Smooth muscle cell (in vitro differentiated cells): ENCODE measurements around the gene RABGEF1. TPM values are rescaled to one million over a fixed set of nuclear protein-coding genes. Genes with fewer than 3 reads are reported as not detected.
"Not testable (repeated sequence)": the region's sequence is repeated elsewhere in the genome, so short reads cannot be mapped to it uniquely, and the experiment has no call there.

ENCODE experiments used
- DNase-seq: peaks from one replicate; lab custom pipeline; 2025; ENCODE audit not compliant: unreplicated experiment; lab: John Stamatoyannopoulos, UW
- H2AFZ ChIP-seq: fragments of 200-600 bp; sonication (generic); 2 replicates; pipeline ENCODE4 v1.6.0; 2016; ENCODE audit warnings: antibody characterized with exemption, low read depth, mild to moderate bottlenecking
- H3F3A ChIP-seq: fragments of 200-600 bp; sonication (generic); 2 replicates; pipeline ENCODE4 v1.6.0; 2017; ENCODE audit warnings: antibody characterized with exemption, low read depth
- H3K27ac ChIP-seq: fragments of 200-600 bp; sonication (generic); 2 replicates; pipeline ENCODE4 v1.5.1; 2016; ENCODE audit warnings: low read depth, mild to moderate bottlenecking
- H3K27me3 ChIP-seq: fragments of 200-600 bp; sonication (generic); 2 replicates; pipeline ENCODE4 v1.6.1; 2016; ENCODE audit warnings: low read depth, mild to moderate bottlenecking
- H3K36me3 ChIP-seq: fragments of 200-600 bp; sonication (generic); 2 replicates; pipeline ENCODE4 v1.5.1; 2016; ENCODE audit warnings: low read depth
- H3K4me1 ChIP-seq: fragments of 200-600 bp; sonication (generic); 2 replicates; pipeline ENCODE4 v1.5.1; 2016; ENCODE audit warnings: low read depth
- H3K4me2 ChIP-seq: fragments of 200-600 bp; sonication (generic); 2 replicates; pipeline ENCODE4 v1.6.0; 2016; ENCODE audit warnings: mild to moderate bottlenecking
- H3K4me3 ChIP-seq: fragments of 200-600 bp; sonication (generic); 2 replicates; pipeline ENCODE4 v1.5.1; 2016; ENCODE audit warnings: mild to moderate bottlenecking
- H3K79me2 ChIP-seq: fragments of 200-600 bp; sonication (generic); 2 replicates; pipeline ENCODE4 v1.6.0; 2016; ENCODE audit warnings: low read depth, mild to moderate bottlenecking
- H3K9ac ChIP-seq: fragments of 200-600 bp; sonication (generic); 2 replicates; pipeline ENCODE4 v1.6.0; 2016; ENCODE audit warnings: low read depth
- H3K9me3 ChIP-seq: fragments of 200-600 bp; sonication (generic); replicated peaks from 2 replicates; pipeline ENCODE4 v1.5.1; 2016; ENCODE audit warnings: low read depth
- H4K20me1 ChIP-seq: fragments of 200-600 bp; sonication (generic); 2 replicates; pipeline ENCODE4 v1.6.0; 2016; ENCODE audit warnings: low read depth
- whole genome bisulfite sequencing: methylation state at CpG from one replicate; pipeline ENCODE4 v1.1.7; 2016; ENCODE audit warnings: low lambda C conversion rate; 5-methylcytosine and 5-hydroxymethylcytosine counted together
- polyA plus RNA-seq: library from polyadenylated mRNA; unstranded; fragments of >200 nt; fragmentation: Nextera tagmentation; extraction: Ambion mirVana; gene quantifications from 2 replicates; pipeline ENCODE4 v1.2.1, GENCODE V29; 2016
- total RNA-seq: library from RNA; depleted of rRNA; stranded (reverse); fragments of >200 nt; gene quantifications from 2 replicates; pipeline ENCODE4 v1.2.3, GENCODE V29; 2014
- TF ChIP-seq, protein P1 (sequence below): fragments of 200-600 bp; sonication (generic); IDR thresholded peaks from 2 replicates; pipeline ENCODE4 v1.5.1; 2017; ENCODE audit warnings: borderline replicate concordance, mild to moderate bottlenecking, antibody characterized with exemption; ENCODE audit not compliant: insufficient read depth, poor library complexity, severe bottlenecking

The RABGEF1 gene
- total and polyA plus RNA-seq, 2 experiments from 2014 or later, result 18.8 to 34.9 TPM

DNA sequence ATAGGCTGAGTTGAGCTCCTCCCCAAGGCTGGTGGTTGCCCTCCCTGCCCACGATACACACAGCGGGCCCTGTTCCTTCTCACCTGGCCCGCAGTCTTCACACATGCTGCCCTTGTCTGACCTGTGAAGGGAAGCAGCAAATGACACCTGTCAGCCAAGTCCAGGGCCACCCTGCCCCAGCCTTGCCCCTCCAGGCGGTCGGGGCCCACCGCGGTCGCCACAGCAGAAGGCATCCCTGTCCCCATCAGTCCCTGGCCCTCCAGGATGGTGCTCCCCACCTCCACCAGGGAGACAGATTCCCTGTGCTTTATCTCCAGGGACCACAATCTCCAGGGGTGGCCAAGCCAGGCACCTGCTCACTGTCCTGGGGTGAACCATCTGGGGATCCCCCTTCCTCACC lies 99.3 kb downstream of the RABGEF1 start:
- Histone ChIP-seq H4K20me1 (no peaks in the 10 kb centered on the region), H3K36me3 (no peaks in the 10 kb centered on the region), H3K4me2 (no peak overlapping the region), H3K27me3 (no peaks in the 10 kb centered on the region), H3K4me3 (no peak overlapping the region), H2AFZ (no peak overlapping the region), H3K4me1 (no peaks in the 10 kb centered on the region), H3K27ac (no peak overlapping the region), H3K9me3 (no peaks in the 10 kb centered on the region), H3K79me2 (no peaks in the 10 kb centered on the region), H3F3A (no peaks in the 10 kb centered on the region), H3K9ac (no peak overlapping the region)
- DNase-seq, result no peak
- WGBS, result 88% methylated on average over 8 of the region's 8 CpGs
- TF ChIP-seq, protein P1, sequence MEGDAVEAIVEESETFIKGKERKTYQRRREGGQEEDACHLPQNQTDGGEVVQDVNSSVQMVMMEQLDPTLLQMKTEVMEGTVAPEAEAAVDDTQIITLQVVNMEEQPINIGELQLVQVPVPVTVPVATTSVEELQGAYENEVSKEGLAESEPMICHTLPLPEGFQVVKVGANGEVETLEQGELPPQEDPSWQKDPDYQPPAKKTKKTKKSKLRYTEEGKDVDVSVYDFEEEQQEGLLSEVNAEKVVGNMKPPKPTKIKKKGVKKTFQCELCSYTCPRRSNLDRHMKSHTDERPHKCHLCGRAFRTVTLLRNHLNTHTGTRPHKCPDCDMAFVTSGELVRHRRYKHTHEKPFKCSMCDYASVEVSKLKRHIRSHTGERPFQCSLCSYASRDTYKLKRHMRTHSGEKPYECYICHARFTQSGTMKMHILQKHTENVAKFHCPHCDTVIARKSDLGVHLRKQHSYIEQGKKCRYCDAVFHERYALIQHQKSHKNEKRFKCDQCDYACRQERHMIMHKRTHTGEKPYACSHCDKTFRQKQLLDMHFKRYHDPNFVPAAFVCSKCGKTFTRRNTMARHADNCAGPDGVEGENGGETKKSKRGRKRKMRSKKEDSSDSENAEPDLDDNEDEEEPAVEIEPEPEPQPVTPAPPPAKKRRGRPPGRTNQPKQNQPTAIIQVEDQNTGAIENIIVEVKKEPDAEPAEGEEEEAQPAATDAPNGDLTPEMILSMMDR, result no peak

DNA sequence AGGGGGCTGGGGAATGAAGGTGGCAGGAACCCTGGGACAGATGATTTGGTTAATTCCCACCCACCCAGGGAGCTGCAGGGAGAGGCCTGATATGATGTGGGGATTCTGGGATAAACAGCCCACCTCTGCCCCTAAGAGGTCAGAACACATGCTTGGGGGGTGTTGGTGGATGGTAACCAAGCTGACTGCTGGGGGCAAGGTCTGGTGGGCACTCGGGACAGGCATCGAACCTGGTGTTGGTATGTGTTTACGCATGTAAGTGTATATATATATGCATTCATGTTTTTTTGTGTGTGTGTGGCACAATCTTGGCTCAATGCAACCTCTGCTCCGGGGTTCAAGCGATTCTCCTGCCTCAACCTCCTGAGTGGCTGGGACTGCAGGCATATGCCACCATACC lies 99.8 kb downstream of the RABGEF1 start:
- Histone ChIP-seq H3K4me1 (peaks cover 2% of the 10 kb centered on the region), H3K9ac (no peak overlapping the region), H3F3A (no peaks in the 10 kb centered on the region), H4K20me1 (no peaks in the 10 kb centered on the region), H3K4me3 (no peak overlapping the region), H2AFZ (no peak overlapping the region), H3K4me2 (no peak overlapping the region), H3K36me3 (no peaks in the 10 kb centered on the region), H3K9me3 (no peaks in the 10 kb centered on the region), H3K27me3 (no peaks in the 10 kb centered on the region), H3K27ac (no peak overlapping the region), H3K79me2 (no peaks in the 10 kb centered on the region)
- TF ChIP-seq, protein P1, result no peak
- 90% methylated on average over 5 of the region's 5 CpGs for WGBS
- DNase-seq, result no peak

DNA sequence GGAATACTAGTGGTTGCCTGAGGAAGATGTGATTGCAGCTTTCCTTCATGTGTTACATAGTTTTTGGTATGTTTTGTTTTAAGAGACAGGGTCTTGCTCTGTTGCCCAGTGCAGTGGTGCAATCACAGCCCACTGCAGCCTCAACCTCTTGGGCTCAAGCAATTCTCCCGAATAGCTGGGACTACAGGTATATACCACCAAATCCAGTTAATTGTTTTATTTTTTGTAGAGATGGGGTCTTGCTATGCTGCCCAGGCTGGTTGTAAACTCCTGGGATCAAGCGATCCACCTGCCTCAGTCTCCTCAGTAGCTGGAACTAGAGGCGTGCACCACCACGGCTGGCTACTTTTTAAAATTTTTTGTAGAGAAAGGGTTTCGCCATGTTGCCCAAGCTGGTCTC lies 101.4 kb downstream of the RABGEF1 start:
- TF ChIP-seq, protein P1, result no peak
- no peaks in the 10 kb centered on the region for H3F3A ChIP-seq
- H3K9me3 ChIP-seq, result no peaks in the 10 kb centered on the region
- no peaks in the 10 kb centered on the region for H3K79me2 ChIP-seq
- H2AFZ ChIP-seq, result no peak overlapping the region
- H3K36me3 ChIP-seq, result no peaks in the 10 kb centered on the region
- H3K4me2 ChIP-seq, result no peak overlapping the region
- WGBS, result 98% methylated on average over 5 of the region's 5 CpGs
- DNase-seq, result no peak
- H3K27ac ChIP-seq, result no peak overlapping the region
- H3K9ac ChIP-seq, result no peak overlapping the region
- peaks cover 7% of the 10 kb centered on the region for H3K4me1 ChIP-seq
- H3K27me3 ChIP-seq, result no peaks in the 10 kb centered on the region
- H4K20me1 ChIP-seq, result no peaks in the 10 kb centered on the region
- no peak overlapping the region for H3K4me3 ChIP-seq

DNA sequence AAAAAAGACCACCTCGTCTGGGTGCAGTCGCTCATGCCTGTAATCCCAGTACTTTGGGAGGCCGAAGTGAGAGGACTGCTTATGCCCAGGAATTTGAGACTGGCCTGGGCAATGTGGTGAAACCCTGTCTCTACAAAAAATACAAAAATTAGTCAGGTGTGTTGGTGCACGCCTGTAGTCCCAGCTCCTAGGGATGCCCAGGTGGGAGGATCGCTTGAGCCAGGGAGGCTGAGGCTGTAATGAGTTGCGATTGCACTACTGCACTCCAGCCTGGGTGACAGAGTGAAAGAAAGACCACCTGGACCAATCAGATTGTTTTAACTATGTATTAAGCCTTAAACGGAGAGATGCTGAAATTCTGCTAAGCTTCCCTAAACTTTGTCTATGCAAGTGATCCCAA lies 103.0 kb downstream of the RABGEF1 start:
- 88% methylated on average over 7 of the region's 7 CpGs for WGBS
- not testable (repeated sequence) for H2AFZ ChIP-seq, H3K27ac ChIP-seq, H3K27me3 ChIP-seq, H4K20me1 ChIP-seq, H3K79me2 ChIP-seq, H3K9me3 ChIP-seq, H3K36me3 ChIP-seq, DNase-seq, H3F3A ChIP-seq, H3K9ac ChIP-seq
- peaks cover 13% of the 10 kb centered on the region for H3K4me1 ChIP-seq
- H3K4me3 ChIP-seq, result peak overlapping the region; percentile 64
- H3K4me2 ChIP-seq, result peak overlapping the region; percentile 85
